Measurements from ENCODE around the gene RALGPS1. TPM values are rescaled to one million over a fixed set of nuclear protein-coding genes. Genes with fewer than 3 reads are reported as not detected.
A peak's percentile ranks its signal among the peaks of the same experiment; 100 is the strongest.

Gene RALGPS1
- total RNA-seq, 1 experiment from 2014 or later = 0.03 TPM

DNA sequence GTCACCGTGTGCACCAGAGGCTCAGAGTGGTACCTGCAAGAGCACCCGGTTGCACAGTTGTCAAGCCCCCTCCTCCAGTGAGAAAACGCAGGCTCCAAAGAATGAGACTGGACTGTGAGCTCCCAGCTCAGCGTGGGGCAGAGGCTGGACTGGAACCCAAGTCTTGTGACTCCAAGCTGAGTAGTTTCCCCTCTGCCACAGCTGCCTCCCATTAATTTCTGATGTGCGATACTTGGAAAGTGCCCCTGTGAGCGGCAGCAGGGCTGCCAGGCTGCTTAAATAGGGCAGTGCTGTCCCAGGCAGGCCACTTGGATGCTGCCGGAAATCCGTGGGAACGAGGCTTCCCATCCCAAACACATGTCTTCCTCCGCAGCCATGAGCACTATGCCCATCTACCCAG lies 270.1 kb downstream of the RALGPS1 start:
- Histone ChIP-seq H3K27me3 (no peaks in the 10 kb centered on the region), H3K4me3 (no peak overlapping the region), H3K36me3 (no peaks in the 10 kb centered on the region), H3K9me3 (no peaks in the 10 kb centered on the region)
- no peak for DNase-seq

- DNase-seq = no peak
- H3K4me3 ChIP-seq = no peak overlapping the region
- H3K36me3 ChIP-seq = no peaks in the 10 kb centered on the region
- H3K9me3 ChIP-seq = no peaks in the 10 kb centered on the region
- H3K27me3 ChIP-seq = no peaks in the 10 kb centered on the region
Measured at GRCh38 chr9:127185181-127185580, 270.6 kb downstream of the RALGPS1 start.

GRCh38 chr9:127185931-127186781 lies 271.6 kb downstream of the RALGPS1 start:
- DNase-seq = peak; percentile 44
- Histone ChIP-seq H3K27me3 (no peaks in the 10 kb centered on the region), H3K9me3 (no peaks in the 10 kb centered on the region), H3K4me3 (no peak overlapping the region), H3K36me3 (no peaks in the 10 kb centered on the region)

- Histone ChIP-seq H3K36me3 (no peaks in the 10 kb centered on the region), H3K27me3 (no peaks in the 10 kb centered on the region), H3K9me3 (no peaks in the 10 kb centered on the region), H3K4me3 (no peak overlapping the region)
- DNase-seq = no peak
Measured at GRCh38 chr9:127186806-127187205, 272.2 kb downstream of the RALGPS1 start.

- peak; percentile 90 for DNase-seq
- Histone ChIP-seq H3K27me3 (no peaks in the 10 kb centered on the region), H3K4me3 (no peak overlapping the region), H3K9me3 (no peaks in the 10 kb centered on the region), H3K36me3 (no peaks in the 10 kb centered on the region)
Measured at GRCh38 chr9:127187231-127187956, 272.8 kb downstream of the RALGPS1 start.

DNA sequence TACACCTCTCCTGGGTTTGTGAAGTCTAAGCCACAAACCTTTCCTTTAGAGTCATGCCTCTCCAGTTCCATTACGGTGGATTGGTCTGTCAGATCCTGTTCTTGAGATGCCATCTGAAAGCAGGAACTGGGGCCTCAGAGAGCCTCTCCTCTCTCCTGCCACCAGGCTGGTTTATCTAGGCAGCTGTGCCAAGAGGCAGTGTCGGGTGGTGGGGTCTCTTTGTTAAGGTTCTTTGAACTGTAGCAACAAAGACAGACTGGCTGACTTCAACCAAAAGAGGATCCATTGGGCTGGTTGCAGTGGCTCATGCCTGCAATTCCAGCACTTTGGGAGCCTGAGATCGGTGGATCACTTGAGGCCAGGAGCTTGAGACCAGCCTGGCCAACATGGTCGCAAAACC lies 273.8 kb downstream of the RALGPS1 start:
- Histone ChIP-seq H3K27me3 (no peaks in the 10 kb centered on the region), H3K4me3 (no peak overlapping the region), H3K36me3 (no peaks in the 10 kb centered on the region), H3K9me3 (no peaks in the 10 kb centered on the region)
- no peak for DNase-seq

- no peaks in the 10 kb centered on the region for H3K9me3 ChIP-seq
- no peaks in the 10 kb centered on the region for H3K27me3 ChIP-seq
- DNase-seq = no peak
- H3K4me3 ChIP-seq = no peak overlapping the region
- no peaks in the 10 kb centered on the region for H3K36me3 ChIP-seq
Measured at GRCh38 chr9:127189628-127190027, 275.0 kb downstream of the RALGPS1 start.

GRCh38 chr9:127192744-127193143 lies 278.2 kb downstream of the RALGPS1 start:
- no peaks in the 10 kb centered on the region for H3K27me3 ChIP-seq
- H3K36me3 ChIP-seq = no peaks in the 10 kb centered on the region
- no peaks in the 10 kb centered on the region for H3K9me3 ChIP-seq
- no peak overlapping the region for H3K4me3 ChIP-seq
- DNase-seq = no peak

DNA sequence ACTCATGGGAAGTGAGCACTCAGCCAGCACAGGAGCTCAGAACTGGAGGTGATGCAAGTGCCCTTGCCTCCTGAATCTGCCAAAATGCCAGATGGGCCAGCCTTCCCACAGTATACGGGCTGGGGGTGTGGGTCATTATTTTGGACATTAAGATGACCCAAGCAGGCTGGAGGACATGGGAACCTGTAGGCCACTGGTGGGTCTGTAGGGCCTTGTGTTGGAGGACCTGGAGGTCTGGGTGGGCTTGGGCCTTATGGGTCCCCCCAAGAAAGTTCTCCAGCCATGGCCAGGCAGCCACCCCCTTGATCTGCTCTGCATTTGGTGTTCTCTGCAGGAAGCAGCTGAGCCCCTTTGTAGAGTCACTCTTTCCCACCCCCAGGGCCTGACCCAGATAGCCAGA lies 278.9 kb downstream of the RALGPS1 start:
- Histone ChIP-seq H3K4me3 (no peak overlapping the region), H3K9me3 (no peaks in the 10 kb centered on the region), H3K36me3 (no peaks in the 10 kb centered on the region), H3K27me3 (no peaks in the 10 kb centered on the region)
- DNase-seq = no peak

GRCh38 chr9:127194881-127195713 lies 280.5 kb downstream of the RALGPS1 start:
- Histone ChIP-seq H3K27me3 (no peaks in the 10 kb centered on the region), H3K9me3 (no peaks in the 10 kb centered on the region), H3K4me3 (no peak overlapping the region), H3K36me3 (no peaks in the 10 kb centered on the region)
- DNase-seq = peak; percentile 26

DNA sequence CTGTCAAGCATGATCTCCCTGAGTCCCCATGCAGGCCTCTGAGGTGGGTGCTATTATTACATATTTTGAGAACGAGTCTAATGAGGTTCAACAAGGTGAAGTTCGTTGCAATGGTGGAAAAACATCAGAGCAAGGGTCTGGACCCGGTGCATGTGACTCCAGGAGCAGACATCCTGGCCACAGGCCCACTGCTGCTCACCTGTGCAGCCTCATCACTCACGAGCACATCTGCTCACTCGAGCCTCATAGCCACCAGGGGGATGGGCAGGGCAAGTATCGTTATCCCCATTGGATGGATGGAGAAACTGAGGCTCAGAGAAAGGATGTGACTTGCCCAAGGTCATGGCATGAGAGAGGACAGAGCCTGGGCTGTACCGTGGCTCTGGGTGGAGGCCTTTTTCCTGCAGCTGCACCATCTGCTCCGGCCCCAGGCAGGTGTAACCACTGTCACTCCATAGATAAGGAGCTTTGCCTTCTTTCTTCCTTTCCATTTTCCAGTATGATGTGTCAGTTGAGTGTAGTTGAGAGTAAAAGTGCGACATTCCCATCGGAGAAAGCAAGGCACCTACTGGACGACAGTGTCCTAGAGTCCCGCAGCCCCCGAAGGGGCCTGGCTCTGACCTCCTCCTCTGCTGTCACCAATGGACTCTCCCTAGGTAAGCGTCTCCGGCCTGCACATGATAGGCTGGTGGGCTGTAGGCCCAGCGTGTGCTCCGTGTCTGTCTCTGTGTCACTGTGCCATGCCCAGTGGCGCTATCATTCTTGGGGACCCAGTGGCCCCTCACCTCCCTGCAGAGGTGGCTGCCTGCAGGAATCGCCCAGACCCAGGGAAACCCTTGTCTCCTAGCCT lies 281.6 kb downstream of the RALGPS1 start:
- DNase-seq = no peak

DNA sequence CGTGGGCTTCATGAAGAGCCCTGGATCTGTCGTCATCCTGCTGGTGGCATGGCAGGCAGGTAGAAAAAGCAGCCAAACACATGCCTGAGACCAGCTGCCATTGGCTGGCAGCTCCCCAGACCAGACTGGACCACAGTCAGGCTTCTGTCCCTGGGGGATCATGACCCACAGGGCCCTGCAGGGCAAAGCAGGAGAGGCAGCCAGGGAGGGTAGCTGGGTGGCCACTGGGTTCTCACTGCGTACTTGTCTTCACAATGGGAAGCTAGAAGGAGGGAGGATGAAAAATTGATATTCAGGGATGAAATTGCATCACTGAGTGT lies 282.2 kb downstream of the RALGPS1 start:
- H3K9me3 ChIP-seq = no peaks in the 10 kb centered on the region
- H3K36me3 ChIP-seq = no peaks in the 10 kb centered on the region
- no peak for DNase-seq
- no peak overlapping the region for H3K4me3 ChIP-seq
- no peaks in the 10 kb centered on the region for H3K27me3 ChIP-seq

More for the DNA sequence above, 281.6 kb downstream of the RALGPS1 start:
- Histone ChIP-seq H3K27me3 (no peaks in the 10 kb centered on the region), H3K4me3 (no peak overlapping the region), H3K9me3 (no peaks in the 10 kb centered on the region), H3K36me3 (no peaks in the 10 kb centered on the region)

- DNase-seq = no peak
Measured at GRCh38 chr9:127197186-127197860, 282.7 kb downstream of the RALGPS1 start.

GRCh38 chr9:127197861-127198430 lies 283.4 kb downstream of the RALGPS1 start:
- Histone ChIP-seq H3K36me3 (no peaks in the 10 kb centered on the region), H3K27me3 (no peaks in the 10 kb centered on the region), H3K4me3 (no peak overlapping the region), H3K9me3 (no peaks in the 10 kb centered on the region)
- DNase-seq = no peak

More at GRCh38 chr9:127197186-127197860, 282.7 kb downstream of the RALGPS1 start:
- Histone ChIP-seq H3K36me3 (no peaks in the 10 kb centered on the region), H3K27me3 (no peaks in the 10 kb centered on the region), H3K9me3 (no peaks in the 10 kb centered on the region), H3K4me3 (no peak overlapping the region)

GRCh38 chr9:127198587-127198986 lies 284.0 kb downstream of the RALGPS1 start:
- Histone ChIP-seq H3K36me3 (no peaks in the 10 kb centered on the region), H3K27me3 (no peaks in the 10 kb centered on the region), H3K9me3 (no peaks in the 10 kb centered on the region), H3K4me3 (no peak overlapping the region)
- no peak for DNase-seq
